ENCODE data around the gene NUPR1. TPM values are rescaled to one million over a fixed set of nuclear protein-coding genes. Genes with fewer than 3 reads are reported as not detected.
"Not testable (repeated sequence)": the region's sequence is repeated elsewhere in the genome, so short reads cannot be mapped to it uniquely, and the experiment has no call there.

Gene NUPR1
- total RNA-seq, 1 donor from 2014 or later: not detected

DNA sequence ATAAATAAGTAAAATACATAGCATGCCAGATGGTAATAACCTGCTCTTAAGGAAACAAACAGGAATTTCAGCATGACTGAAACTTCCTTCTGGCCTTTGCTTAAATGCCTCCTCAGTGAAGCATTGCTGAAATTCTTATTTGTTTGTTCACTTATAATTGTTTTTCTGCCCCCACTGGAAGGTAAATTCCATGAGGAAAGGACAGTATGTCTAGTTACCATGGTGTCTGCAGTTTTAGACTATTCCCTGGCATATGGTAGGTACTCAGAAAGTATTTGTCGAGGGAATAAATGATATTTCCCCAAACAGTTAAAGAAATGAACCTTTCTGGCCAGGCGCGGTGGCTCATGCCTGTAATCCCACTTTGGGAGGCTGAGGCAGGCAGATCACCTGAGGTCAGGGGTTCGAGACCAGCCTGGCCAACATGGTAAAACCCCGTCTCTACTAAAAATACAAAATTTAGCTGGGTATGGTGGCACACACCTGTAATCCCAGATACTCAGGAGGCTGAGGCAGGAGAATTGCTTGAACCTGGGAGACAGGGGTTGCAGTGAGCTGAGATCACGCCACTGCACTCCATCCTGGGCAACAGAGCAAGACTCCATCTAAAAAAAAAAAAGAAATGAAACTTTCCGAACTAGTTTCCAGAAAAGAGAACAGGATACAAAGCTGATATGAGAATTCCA lies 11.5 kb downstream of the NUPR1 start:
- H3K4me3 Mint-ChIP-seq; H3K9me3 Mint-ChIP-seq; intact Hi-C loops (cut with micrococcal nuclease); H3K36me3 Mint-ChIP-seq (ENCODE audit: low read depth); H3K27me3 Mint-ChIP-seq; DNase-seq; H3K4me1 Mint-ChIP-seq; H3K27ac Mint-ChIP-seq: not testable (repeated sequence)

DNA sequence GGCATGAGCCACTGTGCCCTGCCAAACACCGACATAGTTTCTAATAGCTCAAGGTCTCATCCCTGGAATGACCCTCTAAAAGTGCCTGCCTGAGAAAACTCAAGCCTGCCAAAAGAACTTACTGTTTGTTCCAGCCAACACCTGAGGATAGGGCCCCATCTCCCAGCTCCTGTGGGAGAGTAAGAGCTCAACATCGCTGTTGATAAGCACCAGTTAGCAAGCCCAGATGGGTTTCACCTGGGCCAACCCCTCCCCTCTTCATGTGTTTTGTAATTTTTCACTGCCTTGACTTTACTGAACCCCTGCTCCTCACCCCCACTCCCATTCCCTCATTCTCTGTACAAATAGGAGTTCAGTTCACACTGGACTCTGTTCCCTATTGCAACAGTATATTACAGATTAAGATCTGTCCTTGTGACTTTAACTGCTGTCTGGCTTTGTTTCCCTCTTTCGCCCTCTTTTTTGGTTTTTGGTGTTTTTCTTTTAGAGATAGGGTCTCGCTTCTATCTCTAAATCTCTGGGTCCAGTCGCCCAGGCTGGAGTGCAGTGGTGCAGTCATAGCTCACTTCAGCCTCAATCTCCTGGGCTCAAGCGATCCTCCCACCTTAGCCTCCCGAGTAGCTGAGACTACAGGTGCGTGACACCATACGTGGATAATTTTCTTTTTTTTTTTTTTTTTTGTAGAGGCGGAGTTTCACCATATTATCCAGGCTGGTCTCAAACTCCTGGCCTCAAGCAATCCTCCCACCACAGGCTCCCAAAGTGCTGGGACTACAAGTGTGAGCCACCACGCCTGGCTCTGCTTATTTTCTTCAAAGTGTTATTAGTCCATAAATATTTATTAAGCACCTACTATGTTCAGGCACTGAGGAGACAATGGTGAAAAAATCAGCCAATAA lies 12.3 kb downstream of the NUPR1 start:
- intact Hi-C loops (cut with micrococcal nuclease): no loop called here

DNA sequence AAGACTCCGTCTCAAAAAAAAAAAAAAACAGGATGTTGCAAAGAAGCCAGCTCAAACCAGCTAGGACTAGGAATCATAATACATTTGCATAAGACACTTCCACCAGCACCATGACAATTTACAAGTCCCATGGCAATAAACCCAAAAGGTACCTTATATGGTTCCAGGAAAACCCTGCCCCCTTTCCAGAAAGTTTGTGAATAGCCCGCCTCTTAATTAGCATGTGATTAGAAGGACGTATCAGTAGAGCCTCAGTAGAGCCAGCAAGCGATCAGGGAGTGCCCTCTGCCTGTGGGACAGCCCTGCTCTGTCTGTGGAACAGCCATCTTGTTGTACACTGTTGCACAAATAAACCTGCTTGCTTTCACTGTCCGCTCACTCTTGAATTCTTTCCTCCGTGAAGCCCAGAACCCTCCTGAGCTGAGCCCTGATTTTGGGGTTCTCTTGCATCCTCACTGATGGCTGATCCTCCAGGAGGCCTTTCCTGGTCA lies 14.0 kb downstream of the NUPR1 start:
- Mint-ChIP-seq H3K27me3 (no peaks in the 10 kb centered on the region), H3K4me3 (no peak overlapping the region), H3K27ac (no peak overlapping the region), H3K36me3 (ENCODE audit: low read depth) (no peaks in the 10 kb centered on the region), H3K9me3 (no peaks in the 10 kb centered on the region), H3K4me1 (peaks cover 3% of the 10 kb centered on the region)
- DNase-seq: no peak
- intact Hi-C loops (cut with micrococcal nuclease): no loop called here

More for the DNA sequence above, 12.3 kb downstream of the NUPR1 start:
- no peaks in the 10 kb centered on the region for H3K27me3 Mint-ChIP-seq
- no peak overlapping the region for H3K27ac Mint-ChIP-seq
- H3K36me3 Mint-ChIP-seq (ENCODE audit: low read depth): no peaks in the 10 kb centered on the region
- no peak overlapping the region for H3K4me3 Mint-ChIP-seq
- H3K9me3 Mint-ChIP-seq: no peaks in the 10 kb centered on the region
- peaks cover 3% of the 10 kb centered on the region for H3K4me1 Mint-ChIP-seq
- no peak for DNase-seq

- no peak for DNase-seq
- Mint-ChIP-seq H3K4me3 (no peak overlapping the region), H3K36me3 (ENCODE audit: low read depth) (no peaks in the 10 kb centered on the region), H3K4me1 (peaks cover 3% of the 10 kb centered on the region), H3K27me3 (no peaks in the 10 kb centered on the region), H3K27ac (no peak overlapping the region), H3K9me3 (no peaks in the 10 kb centered on the region)
- intact Hi-C loops (cut with micrococcal nuclease): no loop called here
These were observed 16.0 kb downstream of the NUPR1 start for GRCh38 chr16:28522792-28523191.

- Mint-ChIP-seq H3K4me3 (no peak overlapping the region), H3K9me3 (no peaks in the 10 kb centered on the region), H3K4me1 (peaks cover 3% of the 10 kb centered on the region), H3K27me3 (no peaks in the 10 kb centered on the region), H3K36me3 (ENCODE audit: low read depth) (no peaks in the 10 kb centered on the region), H3K27ac (no peak overlapping the region)
- intact Hi-C loops (cut with micrococcal nuclease): no loop called here
- DNase-seq: no peak
These were observed 17.3 kb downstream of the NUPR1 start for GRCh38 chr16:28521436-28521835.

DNA sequence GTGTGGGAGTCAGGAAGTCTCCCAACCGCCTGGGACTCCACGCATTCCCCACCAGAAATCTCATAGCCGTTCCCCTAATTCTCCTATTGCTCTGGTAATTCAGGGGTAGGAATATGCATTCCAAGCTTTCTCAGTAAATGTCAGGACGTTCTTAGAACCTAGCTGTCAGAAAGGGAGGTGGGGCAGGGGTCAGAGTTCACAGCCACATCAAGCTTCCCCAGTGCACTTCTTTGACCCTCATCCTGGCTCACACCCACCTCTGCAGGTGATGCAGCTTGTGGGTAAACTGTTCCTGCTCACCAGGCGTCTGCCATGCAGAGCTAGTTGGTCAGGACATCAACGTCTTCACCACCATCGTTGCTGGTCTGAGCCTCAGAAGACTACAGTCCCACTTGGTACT lies 18.1 kb downstream of the NUPR1 start:
- H3K9me3 Mint-ChIP-seq: no peaks in the 10 kb centered on the region
- H3K36me3 Mint-ChIP-seq (ENCODE audit: low read depth): no peaks in the 10 kb centered on the region
- no peak for DNase-seq
- intact Hi-C loops (cut with micrococcal nuclease): no loop called here
- no peaks in the 10 kb centered on the region for H3K27me3 Mint-ChIP-seq
- H3K4me1 Mint-ChIP-seq: peaks cover 3% of the 10 kb centered on the region
- H3K4me3 Mint-ChIP-seq: no peak overlapping the region
- no peak overlapping the region for H3K27ac Mint-ChIP-seq

GRCh38 chr16:28514246-28514645 lies 24.5 kb downstream of the NUPR1 start:
- Mint-ChIP-seq H3K9me3 (no peaks in the 10 kb centered on the region), H3K4me3 (no peak overlapping the region), H3K27me3 (peaks cover 2% of the 10 kb centered on the region), H3K36me3 (ENCODE audit: low read depth) (no peaks in the 10 kb centered on the region), H3K27ac (no peak overlapping the region), H3K4me1 (peaks cover 10% of the 10 kb centered on the region)
- intact Hi-C loops (cut with micrococcal nuclease): no loop called here
- no peak for DNase-seq

DNA sequence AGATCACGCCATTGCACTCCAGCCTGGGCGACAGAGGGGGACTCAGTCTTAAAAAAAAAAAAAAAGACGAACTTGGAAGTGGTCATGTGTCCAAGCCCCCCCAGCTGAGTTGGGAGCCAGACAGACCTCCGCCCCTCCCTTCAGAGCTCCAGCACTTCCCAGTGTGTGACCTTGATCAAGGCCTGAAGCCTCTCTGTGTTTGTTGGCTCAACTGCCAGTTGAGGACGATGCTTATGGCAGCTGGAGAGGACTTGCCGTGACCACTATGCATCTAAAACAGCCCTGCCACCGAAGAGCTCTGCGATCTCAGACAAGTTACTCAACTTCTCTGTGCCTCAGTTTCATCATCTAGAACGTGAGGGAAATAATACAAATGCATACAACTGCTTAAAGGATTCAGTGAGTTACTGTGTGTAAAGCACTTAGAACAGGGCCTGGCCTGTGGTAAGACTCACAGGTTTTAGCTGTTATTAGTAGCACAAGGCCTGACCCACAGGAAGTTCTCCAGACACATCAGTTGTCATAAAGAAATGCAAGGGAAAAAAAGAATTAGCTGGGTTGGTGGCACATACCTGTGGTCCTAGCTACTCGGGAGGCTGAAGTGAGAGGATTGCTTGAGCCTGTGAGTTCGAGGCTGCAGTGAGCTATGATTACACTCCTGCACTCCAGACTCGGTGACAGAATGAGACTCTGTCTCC lies 25.1 kb downstream of the NUPR1 start:
- intact Hi-C loops (cut with micrococcal nuclease): no loop called here
- no peak for DNase-seq
- Mint-ChIP-seq H3K27me3 (peaks cover 2% of the 10 kb centered on the region), H3K27ac (no peak overlapping the region), H3K4me3 (no peak overlapping the region), H3K4me1 (peaks cover 10% of the 10 kb centered on the region), H3K36me3 (ENCODE audit: low read depth) (no peaks in the 10 kb centered on the region), H3K9me3 (no peaks in the 10 kb centered on the region)

DNA sequence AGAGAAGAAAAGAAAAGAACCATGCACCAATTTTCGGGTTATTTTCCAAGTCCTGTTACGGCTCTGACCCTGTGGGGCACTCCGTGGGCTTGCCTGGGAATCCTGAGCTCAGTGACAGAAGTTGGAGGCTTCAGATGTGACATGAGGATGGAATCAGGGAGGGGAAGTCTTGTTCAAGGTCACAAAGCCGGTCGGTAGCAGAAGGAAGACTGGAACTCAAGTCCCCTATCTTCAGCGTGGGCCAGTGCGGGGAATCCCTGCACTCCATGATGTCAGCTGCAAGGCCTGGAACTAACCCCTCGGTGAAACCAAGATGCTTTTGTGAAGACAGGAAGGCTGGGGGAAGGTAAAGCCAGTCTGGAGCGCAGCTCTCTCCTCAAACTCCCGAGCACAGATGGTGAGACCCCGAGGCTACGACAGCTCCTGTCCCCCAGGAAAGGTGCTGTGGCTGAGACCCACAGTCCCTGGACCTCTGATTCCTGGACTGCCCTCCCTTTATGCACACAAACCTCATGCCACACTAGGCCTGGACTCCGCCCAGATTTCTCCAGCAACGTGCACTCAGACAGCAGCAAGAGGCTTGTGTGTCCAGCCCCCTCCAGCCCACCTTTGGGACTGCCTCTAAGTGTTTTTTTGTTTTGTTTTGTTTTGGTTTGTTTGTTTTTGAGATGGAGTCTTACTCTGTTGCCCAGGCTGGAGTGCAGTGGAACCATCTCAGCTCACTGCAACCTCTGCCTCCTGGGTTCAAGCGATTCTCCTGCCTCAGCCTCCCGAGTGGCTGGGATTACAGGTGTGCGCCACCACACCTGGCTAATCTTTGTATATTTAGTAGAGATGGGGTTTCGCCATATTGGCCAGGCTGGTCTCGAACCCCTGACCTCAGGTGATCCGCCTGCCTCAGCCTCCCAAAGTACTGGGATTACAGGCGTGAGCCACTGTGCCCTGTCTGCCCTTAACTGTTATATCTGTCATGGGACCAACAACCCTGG lies 26.7 kb downstream of the NUPR1 start:
- intact Hi-C loops (cut with micrococcal nuclease): no loop called here
- peaks cover 2% of the 10 kb centered on the region for H3K27me3 Mint-ChIP-seq
- H3K27ac Mint-ChIP-seq: no peak overlapping the region
- peaks cover 21% of the 10 kb centered on the region for H3K4me1 Mint-ChIP-seq
- no peaks in the 10 kb centered on the region for H3K9me3 Mint-ChIP-seq
- no peaks in the 10 kb centered on the region for H3K36me3 Mint-ChIP-seq (ENCODE audit: low read depth)
- H3K4me3 Mint-ChIP-seq: no peak overlapping the region
- DNase-seq: no peak

DNA sequence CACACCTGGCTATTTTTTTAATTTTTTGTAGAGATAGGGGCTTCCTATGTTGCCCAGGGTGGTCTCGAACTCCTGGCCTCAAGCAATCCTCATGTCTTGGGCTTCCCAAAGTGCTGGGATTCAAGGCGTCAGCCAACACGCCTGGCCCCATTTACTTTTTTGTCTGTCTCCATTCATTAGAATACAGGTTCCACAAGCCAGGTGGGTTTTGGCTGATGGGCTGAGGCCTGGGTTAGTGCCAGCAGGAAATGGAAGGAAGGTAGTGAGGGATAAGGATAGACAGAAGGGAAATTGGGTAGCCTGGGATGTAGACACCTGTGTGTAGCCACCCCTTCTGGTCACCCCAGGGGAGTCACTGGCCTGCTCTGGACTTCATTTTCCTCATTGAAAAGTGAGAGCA lies 27.7 kb downstream of the NUPR1 start:
- Mint-ChIP-seq H3K9me3 (no peaks in the 10 kb centered on the region), H3K27me3 (peaks cover 4% of the 10 kb centered on the region), H3K4me3 (no peak overlapping the region), H3K4me1 (peaks cover 27% of the 10 kb centered on the region), H3K36me3 (ENCODE audit: low read depth) (no peaks in the 10 kb centered on the region), H3K27ac (no peak overlapping the region)
- intact Hi-C loops (cut with micrococcal nuclease): no loop called here
- DNase-seq: no peak

GRCh38 chr16:28505489-28506137 lies 33.2 kb downstream of the NUPR1 start:
- peaks cover 2% of the 10 kb centered on the region for H3K27me3 Mint-ChIP-seq
- intact Hi-C loops (cut with micrococcal nuclease): no loop called here
- DNase-seq: no peak
- no peak overlapping the region for H3K4me3 Mint-ChIP-seq
- H3K36me3 Mint-ChIP-seq (ENCODE audit: low read depth): no peaks in the 10 kb centered on the region
- H3K4me1 Mint-ChIP-seq: peaks cover 21% of the 10 kb centered on the region
- H3K27ac Mint-ChIP-seq: no peak overlapping the region
- H3K9me3 Mint-ChIP-seq: no peaks in the 10 kb centered on the region

DNA sequence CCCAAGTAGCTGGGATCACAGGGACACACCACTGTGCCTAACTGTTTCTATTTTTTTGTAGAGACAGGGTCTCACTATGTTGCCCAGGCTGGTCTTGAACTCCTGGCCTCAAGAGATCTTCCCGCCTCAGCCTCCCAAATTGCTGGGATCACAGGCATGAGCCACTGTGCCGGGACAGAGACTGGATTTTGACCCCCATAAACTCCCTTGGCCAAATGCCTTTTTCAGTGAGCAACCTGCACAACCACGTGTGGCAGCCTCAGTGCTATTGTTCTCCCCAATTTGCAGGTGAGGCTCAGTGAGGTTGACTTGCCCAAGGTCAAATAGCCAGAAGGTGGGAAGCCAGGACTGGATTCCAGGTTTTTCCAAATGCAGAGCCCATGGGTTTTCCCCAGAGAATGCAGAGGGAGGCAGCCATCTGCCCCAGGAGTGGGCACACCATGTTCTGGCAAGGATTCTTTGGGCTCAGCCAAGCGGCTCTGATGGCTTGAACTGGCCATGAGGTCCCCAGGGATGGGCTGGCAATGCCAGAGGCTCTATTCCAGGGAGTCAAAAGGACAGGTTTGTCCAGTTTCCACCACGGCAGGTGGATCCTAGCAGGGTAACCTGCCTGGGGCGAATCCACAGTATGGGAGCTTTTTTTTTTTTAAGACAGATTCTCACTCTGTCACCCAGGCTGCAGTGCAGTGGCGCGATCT lies 33.9 kb downstream of the NUPR1 start:
- no peaks in the 10 kb centered on the region for H3K36me3 Mint-ChIP-seq (ENCODE audit: low read depth)
- no peak overlapping the region for H3K4me3 Mint-ChIP-seq
- no peaks in the 10 kb centered on the region for H3K9me3 Mint-ChIP-seq
- H3K27me3 Mint-ChIP-seq: peaks cover 2% of the 10 kb centered on the region
- DNase-seq: no peak
- intact Hi-C loops (cut with micrococcal nuclease): no loop called here
- H3K27ac Mint-ChIP-seq: no peak overlapping the region
- H3K4me1 Mint-ChIP-seq: peaks cover 25% of the 10 kb centered on the region

Data from activated CD4-positive, alpha-beta T cell treated with anti-CD3 and anti-CD28 coated beads, Interleukin-2, amount 10 ng/mL, durations not matched to agents 24 days and 14 days (primary cell).